HG02610 (cell line): ENCODE data around the gene ENAH.
"Not testable (repeated sequence)": the region's sequence is repeated elsewhere in the genome, so short reads cannot be mapped to it uniquely, and the experiment has no call there.

Experiments used
- ATAC-seq: cut with Tn5 transposase; IDR thresholded peaks from one replicate; pipeline ENCODE4 v1.9.1; 2021; ENCODE audit warnings: mild to moderate bottlenecking, moderate library complexity; ENCODE audit not compliant: unreplicated experiment

Gene ENAH

GRCh38 chr1:225652729-225653462 lies at the start of gene ENAH:
Gene ENAH, minus strand, starts transcription at chr1:225653123. Its CDS starts 433 bp downstream, at chr1:225652690.
- no peak for ATAC-seq

- no peak for ATAC-seq
Measured at GRCh38 chr1:225700889-225701465, 48.1 kb upstream of the ENAH start.

- ATAC-seq = no peak
Measured at GRCh38 chr1:225700164-225700821, 47.4 kb upstream of the ENAH start.

- ATAC-seq = no peak
Measured at GRCh38 chr1:225699336-225699735, 46.4 kb upstream of the ENAH start.

- not testable (repeated sequence) for ATAC-seq
Measured at GRCh38 chr1:225698194-225698593, 45.3 kb upstream of the ENAH start.

DNA sequence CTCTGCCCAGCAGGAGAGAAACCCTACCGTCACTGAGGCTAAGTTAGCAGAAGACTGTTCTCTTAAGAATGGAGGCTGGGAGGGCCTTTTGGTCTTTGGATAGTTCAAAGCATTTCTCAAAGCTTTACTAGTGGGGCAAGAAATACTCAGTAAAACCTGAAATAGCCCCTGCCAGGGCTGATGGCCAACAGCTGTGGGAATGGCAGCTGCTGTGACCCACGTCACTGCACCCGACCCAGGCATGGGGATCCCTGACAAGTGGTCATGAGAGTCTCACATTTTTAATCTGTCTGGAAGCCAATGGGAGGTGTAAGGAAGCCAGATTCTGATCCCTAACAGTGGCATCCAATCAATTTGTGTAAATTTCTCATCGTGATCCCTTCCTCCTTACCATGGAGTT lies 44.5 kb upstream of the ENAH start:
- no peak for ATAC-seq

- ATAC-seq = no peak
Measured at GRCh38 chr1:225695578-225696337, 42.8 kb upstream of the ENAH start.

DNA sequence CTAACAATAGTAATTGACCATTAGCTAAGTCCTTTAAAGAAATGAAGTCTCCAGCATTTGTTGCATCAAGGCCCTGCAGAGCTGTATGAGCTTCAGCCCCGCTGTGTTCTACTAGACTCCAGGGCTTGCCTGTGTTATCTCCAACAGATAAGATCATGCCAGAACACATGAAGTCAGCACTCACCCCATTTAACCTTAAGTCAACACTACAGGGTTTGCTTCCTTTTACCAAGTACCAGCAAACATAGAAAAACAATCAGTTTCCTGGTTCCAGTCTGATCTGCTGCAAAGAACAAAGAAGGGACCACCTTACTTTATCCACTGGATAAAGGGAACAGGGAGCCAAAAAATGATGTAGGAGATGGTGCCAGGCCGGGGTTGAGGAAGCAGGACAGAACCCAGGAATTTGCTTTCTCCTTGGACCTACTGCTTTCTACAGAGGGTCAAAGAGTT lies 41.3 kb upstream of the ENAH start:
- ATAC-seq = no peak

- ATAC-seq = not testable (repeated sequence)
Measured at GRCh38 chr1:225693697-225694096, 40.8 kb upstream of the ENAH start.

GRCh38 chr1:225693085-225693696 lies 40.3 kb upstream of the ENAH start:
- no peak for ATAC-seq

DNA sequence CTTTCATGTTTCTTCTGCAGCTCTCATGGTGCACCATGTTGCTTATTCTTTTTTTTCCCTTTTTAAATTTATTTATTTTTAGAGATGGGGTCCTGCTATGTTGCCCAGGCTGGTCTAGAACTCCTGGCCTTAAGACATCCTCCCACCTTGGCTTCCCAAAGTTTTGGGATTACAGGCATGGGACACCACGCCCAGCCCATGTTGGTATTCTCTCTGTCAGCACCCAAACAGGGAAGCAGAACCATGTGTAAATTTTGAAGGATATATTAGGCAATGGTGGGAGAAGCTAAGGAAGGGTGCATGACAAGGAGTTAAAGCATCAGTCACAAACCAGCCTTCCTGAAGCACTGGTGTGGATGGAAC lies 39.6 kb upstream of the ENAH start:
- ATAC-seq = no peak

GRCh38 chr1:225691861-225692516 lies 39.1 kb upstream of the ENAH start:
- no peak for ATAC-seq

DNA sequence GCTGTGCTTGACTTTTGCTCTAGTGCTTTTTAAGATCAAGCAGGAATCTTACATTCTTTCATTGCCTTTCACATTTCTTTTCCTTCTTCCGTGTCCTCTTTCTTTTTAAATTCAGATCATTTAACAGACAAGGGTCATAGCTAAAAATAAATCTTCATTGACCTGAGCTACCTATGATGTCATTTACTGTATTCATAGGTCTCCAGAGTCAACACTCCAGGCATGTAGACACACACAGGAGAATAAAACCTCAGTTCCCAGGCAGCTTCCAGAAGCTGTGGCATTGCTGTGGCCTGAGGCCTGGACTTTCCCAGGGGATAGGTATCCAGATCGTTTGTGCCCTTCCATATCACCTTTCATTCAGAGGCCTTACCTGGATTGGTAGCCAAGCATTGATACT lies 38.5 kb upstream of the ENAH start:
- ATAC-seq = no peak

GRCh38 chr1:225689882-225690459 lies 37.0 kb upstream of the ENAH start:
- ATAC-seq = no peak

GRCh38 chr1:225688345-225688744 lies 35.4 kb upstream of the ENAH start:
- ATAC-seq = no peak

DNA sequence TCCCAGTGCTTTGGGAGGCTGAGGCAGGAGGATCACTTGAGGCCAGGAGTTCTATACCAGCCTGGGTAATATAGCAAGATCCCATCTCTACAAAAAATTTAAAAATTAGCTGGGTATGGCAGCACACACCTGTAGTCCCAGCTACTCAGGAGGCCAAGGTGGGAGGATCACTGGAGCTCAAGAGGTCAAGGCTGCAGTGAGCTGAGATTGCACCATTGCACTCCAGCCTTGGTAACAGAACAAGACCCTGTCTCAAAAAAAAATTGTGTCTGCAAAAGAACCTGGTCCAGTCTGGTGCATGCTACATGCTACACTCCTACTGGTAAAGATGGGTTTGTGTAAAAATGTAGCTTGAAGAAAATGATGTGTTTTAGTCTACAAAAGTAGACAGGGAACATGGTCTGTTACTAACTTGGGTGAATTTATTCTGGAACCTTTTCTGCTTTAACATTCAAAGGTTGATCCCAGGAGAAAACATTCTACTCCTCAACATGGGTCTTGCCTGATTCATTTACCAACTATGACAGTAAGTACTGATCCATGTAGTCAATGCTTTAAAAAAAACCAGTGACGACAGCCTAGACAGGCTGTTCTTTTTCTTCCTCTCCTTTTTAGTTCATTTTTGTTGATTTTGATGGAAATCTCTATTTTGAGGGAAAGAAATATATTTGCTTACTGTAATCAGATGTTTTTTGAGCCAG lies 32.7 kb upstream of the ENAH start:
- ATAC-seq = no peak

- no peak for ATAC-seq
Measured at GRCh38 chr1:225684741-225685140, 31.8 kb upstream of the ENAH start.

- ATAC-seq = no peak
Measured at GRCh38 chr1:225681231-225681630, 28.3 kb upstream of the ENAH start.

DNA sequence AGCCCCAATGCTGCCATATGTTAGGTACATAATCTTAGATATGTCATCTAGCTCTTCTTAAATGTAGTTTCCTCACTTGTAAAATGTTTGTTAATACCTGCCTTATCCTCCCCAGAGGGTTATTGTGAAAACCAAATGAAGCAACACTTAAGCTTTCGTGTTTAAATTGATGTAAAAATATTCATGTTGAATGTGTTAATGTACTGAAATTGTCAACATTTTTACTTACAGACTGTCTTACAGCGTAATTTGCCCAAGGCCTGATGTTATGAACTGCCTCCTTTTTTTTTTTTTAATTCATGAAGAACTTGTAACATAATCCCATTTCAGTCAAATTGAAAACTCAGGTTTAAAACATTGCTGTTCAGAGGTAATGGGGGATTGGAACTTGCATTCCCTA lies 25.6 kb upstream of the ENAH start:
- no peak for ATAC-seq
